ENCODE data around the gene RNF181.
A peak's percentile ranks its signal among the peaks of the same experiment; 100 is the strongest.
"Not testable (repeated sequence)": the region's sequence is repeated elsewhere in the genome, so short reads cannot be mapped to it uniquely, and the experiment has no call there.

Gene RNF181

GRCh38 chr2:85577063-85577385 is 18.5 kb upstream of the RNF181 start:
- DNase-seq (ENCODE audit: low read depth in 2 of 2): no peak

GRCh38 chr2:85577386-85578242 is 17.9 kb upstream of the RNF181 start, which contains the start of gene VAMP8:
Gene VAMP8 (plus strand): TSS chr2:85577586. CDS start chr2:85577647, 61 bp downstream.
- peak; percentile 42 to 57 for DNase-seq (ENCODE audit: low read depth in 2 of 2)

- DNase-seq (ENCODE audit: low read depth in 2 of 2): no peak
Observed at GRCh38 chr2:85578243-85579180, 17.0 kb upstream of the RNF181 start.

GRCh38 chr2:85579266-85579935 is 16.1 kb upstream of the RNF181 start:
- no peak for DNase-seq (ENCODE audit: low read depth in 2 of 2)

- DNase-seq (ENCODE audit: low read depth in 2 of 2): no peak
Observed at GRCh38 chr2:85580206-85580605, 15.3 kb upstream of the RNF181 start.

- no peak for DNase-seq (ENCODE audit: low read depth in 2 of 2)
Observed at GRCh38 chr2:85582492-85582891, 13.1 kb upstream of the RNF181 start.

GRCh38 chr2:85583667-85584353 is 11.7 kb upstream of the RNF181 start:
- DNase-seq (ENCODE audit: low read depth in 2 of 2): peak in 1 of 2 donors; percentile 29

GRCh38 chr2:85584354-85584856 is 11.1 kb upstream of the RNF181 start, which contains the start of gene VAMP5:
Gene VAMP5 (plus strand): TSS chr2:85584431. CDS start chr2:85584491, 60 bp downstream.
- no peak for DNase-seq (ENCODE audit: low read depth in 2 of 2)

GRCh38 chr2:85584857-85585780 is 10.4 kb upstream of the RNF181 start:
- DNase-seq (ENCODE audit: low read depth in 2 of 2): no peak

- no peak for DNase-seq (ENCODE audit: low read depth in 2 of 2)
Observed at GRCh38 chr2:85585781-85586105, 9.8 kb upstream of the RNF181 start.

GRCh38 chr2:85588236-85588635 is 7.3 kb upstream of the RNF181 start:
- no peak for DNase-seq (ENCODE audit: low read depth in 2 of 2)

GRCh38 chr2:85588645-85589044 is 6.9 kb upstream of the RNF181 start:
- no peak for DNase-seq (ENCODE audit: low read depth in 2 of 2)

GRCh38 chr2:85589181-85589580 is 6.4 kb upstream of the RNF181 start:
- no peak for DNase-seq (ENCODE audit: low read depth in 2 of 2)

- no peak for DNase-seq (ENCODE audit: low read depth in 2 of 2)
Observed at GRCh38 chr2:85589982-85590791, 5.4 kb upstream of the RNF181 start.

- no peak for DNase-seq (ENCODE audit: low read depth in 2 of 2)
Observed at GRCh38 chr2:85590950-85591349, 4.6 kb upstream of the RNF181 start.

- no peak for DNase-seq (ENCODE audit: low read depth in 2 of 2)
Observed at GRCh38 chr2:85591563-85591962, 4.0 kb upstream of the RNF181 start.

GRCh38 chr2:85592299-85592698 is 3.2 kb upstream of the RNF181 start:
- not testable (repeated sequence) for DNase-seq (ENCODE audit: low read depth in 2 of 2)

GRCh38 chr2:85593023-85593422 is 2.5 kb upstream of the RNF181 start:
- no peak for DNase-seq (ENCODE audit: low read depth in 2 of 2)

- no peak for DNase-seq (ENCODE audit: low read depth in 2 of 2)
Observed at GRCh38 chr2:85594715-85595300, 737 bp upstream of the RNF181 start.

Data from stimulated activated CD8-positive, alpha-beta memory T cell treated with anti-CD3 and anti-CD28 coated beads, Interleukin-2, amount 100 ng/mL, for 48 hours (primary cell).